GM12878 (cell line): ENCODE results near the gene CDH8. TPM values are rescaled to one million over a fixed set of nuclear protein-coding genes. Genes with fewer than 3 reads are reported as not detected.

Experiments used
- ATAC-seq: fragments of 200-7000 bp; cut with Tn5 transposase; 3 replicates; pipeline ENCODE4 v1.9.1; 2020; ENCODE audit warnings: mild to moderate bottlenecking, moderate library complexity
- BruUV-seq: library from RNA; stranded (reverse); fragments of 400-500 nt; replicated peaks from 2 replicates; lab custom pipeline; 2021; lab: Mats Ljungman, UMichigan
- CTCF ChIA-PET: fragments of 300-600 bp; sonication (Branson Sonifier 250); formaldehyde crosslinking; extraction: SDS; loops from one replicate; lab custom pipeline; 2021; ENCODE audit warnings: inconsistent platforms; lab: Yijun Ruan, JAX
- POLR2A ChIA-PET: fragments of 350-600 bp; formaldehyde crosslinking; extraction: SDS; loops from one replicate; lab custom pipeline; 2021; ENCODE audit warnings: inconsistent platforms; lab: Charles Lee
- RAD21 ChIA-PET: fragments of 300-600 bp; sonication (Branson Sonifier 250); formaldehyde crosslinking; loops from one replicate; lab custom pipeline; 2023; ENCODE audit warnings: antibody characterized with exemption; ENCODE audit not compliant: unreplicated experiment; lab: Charles Lee
- SMC1A ChIA-PET: fragments of 300-600 bp; sonication (Branson Sonifier 250); formaldehyde crosslinking; loops from one replicate; lab custom pipeline; 2023; ENCODE audit not compliant: unreplicated experiment, uncharacterized antibody; lab: Charles Lee
- DNase-seq: peaks from one replicate; pipeline ENCODE4 v3.0.0-alpha.2; 2011; ENCODE audit warnings: low read depth, low spot score
- FAIRE-seq: peaks from 3 replicates; lab custom pipeline; 2011; peaks lifted over from hg19 to GRCh38; lab: Jason Lieb, UNC
- H2AFZ ChIP-seq: 2 replicates; pipeline ENCODE4 v1.6.0; 2011; ENCODE audit warnings: low read depth, low read length, control low read depth; ENCODE audit not compliant: control insufficient read depth
- H3K27ac ChIP-seq: 2 replicates; pipeline ENCODE4 v1.5.1; 2011; ENCODE audit warnings: control low read depth; ENCODE audit not compliant: control insufficient read depth, insufficient read depth
- H3K27me3 ChIP-seq, 2 experiments: replicated peaks in 1 of 2; 2 replicates each; pipeline versions ENCODE4 v1.6.0 to v1.6.1; 2011; ENCODE audit warnings: low read length in 1 of 2; ENCODE audit not compliant: control insufficient read depth in 2 of 2, insufficient read depth in 2 of 2
- H3K36me3 ChIP-seq, 2 experiments: 2 replicates each; pipeline ENCODE4 v1.5.1; 2011; ENCODE audit warnings: low read length in 1 of 2; ENCODE audit not compliant: control insufficient read depth in 2 of 2, insufficient read depth in 2 of 2
- H3K4me1 ChIP-seq: 2 replicates; pipeline ENCODE4 v1.6.1; 2011; ENCODE audit warnings: mild to moderate bottlenecking, low read length, moderate library complexity, mixed read lengths; ENCODE audit not compliant: control insufficient read depth, insufficient read depth
- H3K4me2 ChIP-seq: 2 replicates; pipeline ENCODE4 v1.6.0; 2011; ENCODE audit warnings: control low read depth; ENCODE audit not compliant: control insufficient read depth, insufficient read depth
- H3K4me3 ChIP-seq: fragments of 200-600 bp; sonication (generic); 2 replicates; pipeline ENCODE4 v1.5.1; 2016
- H3K79me2 ChIP-seq: 2 replicates; pipeline ENCODE4 v1.6.0; 2011; ENCODE audit warnings: low read length; ENCODE audit not compliant: control insufficient read depth, insufficient read depth
- H3K9ac ChIP-seq: 2 replicates; pipeline ENCODE4 v1.8.0; 2011; ENCODE audit warnings: low read length, control low read depth, mixed read lengths; ENCODE audit not compliant: control insufficient read depth, insufficient read depth
- H3K9me3 ChIP-seq: replicated peaks from 3 replicates; pipeline ENCODE4 v1.5.1; 2011; ENCODE audit warnings: mild to moderate bottlenecking, low read length; ENCODE audit not compliant: control insufficient read depth, insufficient read depth
- H4K20me1 ChIP-seq: 2 replicates; pipeline ENCODE4 v1.6.0; 2011; ENCODE audit not compliant: control insufficient read depth, insufficient read depth
- BHLHE40 ChIP-seq, 2 experiments: fragments of 450-650 bp in 1 of 2; IDR thresholded peaks; 2 replicates each; pipeline ENCODE4 v1.6.1; 2011 to 2017; ENCODE audit warnings: low read depth in 2 of 2, borderline replicate concordance in 1 of 2, improper control_type of control experiment in 1 of 2, low read length in 1 of 2, mild to moderate bottlenecking in 1 of 2
- CUX1 ChIP-seq: IDR thresholded peaks from 2 replicates; pipeline ENCODE4 v1.6.1; 2012; ENCODE audit warnings: improper control_type of control experiment, low read depth, low read length; ENCODE audit not compliant: insufficient replicate concordance
- DPF2 ChIP-seq: fragments of 450-650 bp; IDR thresholded peaks from 2 replicates; pipeline ENCODE4 v1.6.1; 2017; ENCODE audit warnings: mild to moderate bottlenecking
- ESRRA ChIP-seq: IDR thresholded peaks from 2 replicates; pipeline ENCODE4 v1.6.1; 2012; ENCODE audit warnings: mild to moderate bottlenecking, low read length, improper control_type of control experiment
- ETV6 ChIP-seq, 2 experiments: fragments of 450-650 bp in 1 of 2; IDR thresholded peaks in 1 of 2; conservative IDR thresholded peaks in 1 of 2; 2 replicates each; pipeline ENCODE4 v1.6.1; 2014; ENCODE audit warnings: antibody characterized with exemption in 1 of 2, borderline replicate concordance in 1 of 2, low read depth in 1 of 2, mild to moderate bottlenecking in 1 of 2, moderate library complexity in 1 of 2
- RB1 ChIP-seq: fragments of 450-650 bp; formaldehyde crosslinking; IDR thresholded peaks from 2 replicates; pipeline ENCODE4 v1.6.1; 2017; ENCODE audit warnings: mild to moderate bottlenecking, borderline replicate concordance
- RELB ChIP-seq: fragments of 450-650 bp; IDR thresholded peaks from 2 replicates; pipeline ENCODE4 v1.6.1; 2017; ENCODE audit warnings: low read depth, mild to moderate bottlenecking, moderate library complexity
- SMAD5 ChIP-seq: IDR thresholded peaks from 2 replicates; pipeline ENCODE4 v1.6.1; 2016; ENCODE audit warnings: antibody characterized with exemption, low read depth
- SRF ChIP-seq, 2 experiments: IDR thresholded peaks; 2 replicates each; pipeline ENCODE4 v1.6.1; 2011; ENCODE audit warnings: low read depth in 2 of 2, low read length in 2 of 2, mild to moderate bottlenecking in 1 of 2, moderate library complexity in 1 of 2
- YY1 ChIP-seq: IDR thresholded peaks from 2 replicates; pipeline ENCODE4 v1.6.1; 2011; ENCODE audit warnings: low read depth, mild to moderate bottlenecking, low read length
- ZBTB40 ChIP-seq: fragments of 450-650 bp; IDR thresholded peaks from 2 replicates; pipeline ENCODE4 v1.6.1; 2016; ENCODE audit warnings: mild to moderate bottlenecking, moderate library complexity, borderline replicate concordance
- ZNF384 ChIP-seq: IDR thresholded peaks from 2 replicates; pipeline ENCODE4 v1.6.1; 2012; ENCODE audit warnings: low read depth, mild to moderate bottlenecking, low read length, improper control_type of control experiment, borderline replicate concordance
- WGBS: methylation state at CpG from one replicate; pipeline ENCODE4 v1.1.6; 2016; ENCODE audit warnings: low lambda C conversion rate; ENCODE audit not compliant: insufficient replicate concordance, insufficient coverage; ENCODE audit errors: missing lambda C conversion rate; 5-methylcytosine and 5-hydroxymethylcytosine counted together
- in situ Hi-C: fragments of 300-500 bp; cut with MboI; formaldehyde crosslinking; loops from 9 replicates; pipeline ENCODE4 v1.14.3; 2018; ENCODE audit warnings: mixed read lengths
- intact Hi-C: fragments of 100-400 bp; cut with micrococcal nuclease; formaldehyde crosslinking; loops from one replicate; pipeline ENCODE4 v1.14.2; 2022; ENCODE audit not compliant: unreplicated experiment
- polyA plus RNA-seq, 11 experiments: library from polyadenylated mRNA; depleted of rRNA in 4 of 11; unstranded in 6 of 11; stranded (reverse) in 5 of 11; fragments of >200 nt; fragmentation: Nextera tagmentation in 4 of 11; fragmentation: Illumina TruSeq in 1 of 11; extraction: Ambion mirVana in 4 of 11; extraction: Trizol in 1 of 11; gene quantifications; 1 replicate in 1 of 11; 2 replicates in 10 of 11; pipeline versions ENCODE4 v1.2.1 to v1.2.3, GENCODE V29; 2011 to 2016; ENCODE audit warnings: inconsistent platforms in 2 of 11, missing spikeins in 2 of 11, low read depth in 1 of 11
- total RNA-seq, 4 experiments: library from RNA; depleted of rRNA in 3 of 4; stranded (reverse); fragments of >200 nt in 3 of 4; fragmentation: Illumina TruSeq in 1 of 4; extraction: Trizol in 1 of 4; gene quantifications; 2 replicates each; pipeline versions ENCODE4 v1.2.1 to v1.2.3, GENCODE V29; 2013 to 2021

The CDH8 gene
- total and polyA plus RNA-seq, 10 of the 15 experiments (the other 5 are each of a cell fraction or from before 2014, with no cell fraction given) = 0.13 to 0.68 (median 0.25) TPM; not detected in 3

- no peak for TF ChIP-seq CUX1
- no peak for TF ChIP-seq YY1
- no peak for TF ChIP-seq SMAD5
- TF ChIP-seq BHLHE40 (IDR thresholded peaks at IDR 0.05; ENCODE audit: borderline replicate concordance in 1 of 2, low read depth in 2 of 2, low read length in 1 of 2) = no peak
Observed at GRCh38 chr16:62067182-62067581, 30.9 kb upstream of the CDH8 start (continued).

GRCh38 chr16:62066747-62067146 lies 30.5 kb upstream of the CDH8 start:
- no TSS peak for BruUV-seq
- no peaks in the 10 kb centered on the region for H3K4me1 ChIP-seq
- 52% methylated on average over 5 of the region's 5 CpGs for WGBS
- FAIRE-seq (no peak), DNase-seq (no peak), ATAC-seq (no peak)
- H4K20me1 ChIP-seq = no peaks in the 10 kb centered on the region
- RAD21 ChIA-PET = no interaction called here
- H3K27me3 ChIP-seq = no peaks in the 10 kb centered on the region
- CTCF ChIA-PET = no interaction called here
- no peak overlapping the region for H3K4me2 ChIP-seq
- no peaks in the 10 kb centered on the region for H3K79me2 ChIP-seq
- H3K9ac ChIP-seq = no peak overlapping the region
- SMC1A ChIA-PET = no interaction called here
- H3K4me3 ChIP-seq = no peak overlapping the region
- H3K9me3 ChIP-seq = no peaks in the 10 kb centered on the region
- POLR2A ChIA-PET = no interaction called here
- in situ Hi-C loops = no loop called here
- H2AFZ ChIP-seq = no peak overlapping the region
- H3K36me3 ChIP-seq = no peaks in the 10 kb centered on the region
- intact Hi-C loops = no loop called here
- no peak overlapping the region for H3K27ac ChIP-seq
- TF ChIP-seq ESRRA (no peak), ZBTB40 (no peak), RELB (no peak), RB1 (no peak), ZNF384 (no peak), SRF (IDR thresholded peaks at IDR 0.05; ENCODE audit: low read depth in 2 of 2, low read length in 2 of 2) (no peak), DPF2 (no peak), ETV6 (conservative IDR thresholded peaks at IDR 0.05 in 1 of 2, IDR thresholded peaks at IDR 0.05 in 1 of 2; ENCODE audit: borderline replicate concordance in 1 of 2, low read depth in 1 of 2) (no peak)
